ENCODE data around the gene SYT12.

The SYT12 gene

GRCh38 chr11:67058506-67058905 is 35.6 kb downstream of the SYT12 start:
- DNase-seq = no peak

GRCh38 chr11:67059671-67060070 is 36.7 kb downstream of the SYT12 start:
- no peak for DNase-seq

- no peak for DNase-seq
Observed at GRCh38 chr11:67060111-67060522, 37.2 kb downstream of the SYT12 start.

GRCh38 chr11:67062526-67063373 is 39.8 kb downstream of the SYT12 start:
- no peak for DNase-seq

GRCh38 chr11:67066333-67066709 is 43.4 kb downstream of the SYT12 start:
- no peak for DNase-seq

- DNase-seq = peak; percentile 31 to 42
Observed at GRCh38 chr11:67071420-67072284, 48.7 kb downstream of the SYT12 start.

- DNase-seq = no peak
Observed at GRCh38 chr11:67072295-67072694, 49.4 kb downstream of the SYT12 start.

GRCh38 chr11:67073908-67074307 is 51.0 kb downstream of the SYT12 start:
- DNase-seq = no peak

GRCh38 chr11:67076202-67076601 is 53.3 kb downstream of the SYT12 start:
- no peak for DNase-seq

- DNase-seq = no peak
Observed at GRCh38 chr11:67079065-67079705, 56.3 kb downstream of the SYT12 start.

GRCh38 chr11:67082071-67082791 is 59.3 kb downstream of the SYT12 start:
- DNase-seq = no peak

GRCh38 chr11:67083786-67084366 is 60.9 kb downstream of the SYT12 start:
- DNase-seq = no peak

GRCh38 chr11:67085617-67086016 is 62.7 kb downstream of the SYT12 start:
- no peak for DNase-seq

GRCh38 chr11:67090717-67091116 is 67.8 kb downstream of the SYT12 start:
- DNase-seq = no peak

GRCh38 chr11:67095214-67095507 is 72.2 kb downstream of the SYT12 start:
- no peak for DNase-seq

GRCh38 chr11:67098799-67099429 is 76.0 kb downstream of the SYT12 start:
- DNase-seq = no peak

- no peak for DNase-seq
Observed at GRCh38 chr11:67099831-67100324, 76.9 kb downstream of the SYT12 start.

Data from AML-193 (cell line).